ENCODE results near the gene CMTM8.

The CMTM8 gene

DNA sequence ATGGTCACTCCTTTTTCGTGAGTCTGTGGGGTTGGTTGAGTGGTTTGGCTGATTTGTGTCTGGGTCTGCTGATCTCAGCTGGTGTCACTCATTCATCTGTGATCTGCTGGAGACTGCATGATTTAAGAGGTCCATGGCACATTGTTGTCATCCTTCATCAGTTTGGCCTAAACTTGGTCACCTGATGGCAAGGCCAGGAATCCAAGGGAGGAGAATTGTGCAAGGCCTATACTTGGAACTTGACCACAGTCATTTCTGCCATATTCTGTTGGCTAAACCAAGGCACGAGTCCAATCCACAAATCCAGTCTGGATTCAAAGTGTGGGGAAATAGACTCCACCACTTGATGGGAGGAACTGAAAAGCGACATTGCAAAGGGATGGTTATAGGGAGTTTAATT, 67.6 kb downstream of the CMTM8 start:
- DNase-seq (ENCODE audit: low read depth in 3 of 3) = no peak

DNA sequence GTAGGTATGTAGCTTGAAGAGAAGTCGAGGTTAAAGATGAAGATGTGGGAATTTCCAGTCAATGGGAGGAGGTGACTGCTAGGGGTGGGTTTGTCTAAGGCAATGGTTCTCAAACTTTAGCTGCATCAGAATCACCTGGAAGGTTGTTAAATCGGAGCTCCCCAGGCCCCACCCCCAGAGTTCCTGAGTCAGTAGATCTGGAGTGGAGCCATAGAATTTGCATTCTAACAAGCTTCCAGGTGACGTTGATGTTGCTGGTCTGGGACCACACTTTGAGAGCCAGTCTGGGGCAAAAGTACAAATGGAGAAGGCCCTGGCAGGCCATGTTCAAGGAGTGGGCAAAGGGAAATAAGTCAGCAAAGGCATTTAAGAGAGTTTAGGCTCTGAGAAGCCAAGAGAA, 69.1 kb downstream of the CMTM8 start:
- no peak for DNase-seq (ENCODE audit: low read depth in 3 of 3)

DNA sequence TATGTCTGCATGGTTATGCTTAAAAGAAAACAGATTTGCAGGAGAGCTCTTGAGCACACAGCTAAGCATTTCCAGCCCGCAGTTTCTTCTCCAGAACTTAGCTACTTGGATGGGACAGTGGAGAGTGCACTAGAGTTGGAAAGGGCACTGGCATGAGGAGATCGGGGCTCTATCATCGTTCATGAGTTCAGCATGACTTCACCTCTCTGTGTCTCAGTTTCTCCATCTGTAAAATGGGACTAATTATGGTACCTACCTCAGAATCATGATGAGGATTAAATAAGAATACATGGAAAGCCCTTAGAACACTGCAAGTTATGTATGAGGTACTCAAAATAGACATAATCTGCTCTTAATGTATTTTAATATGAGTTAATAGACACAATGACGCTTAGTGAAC, 69.9 kb downstream of the CMTM8 start:
- no peak for DNase-seq (ENCODE audit: low read depth in 3 of 3)

DNA sequence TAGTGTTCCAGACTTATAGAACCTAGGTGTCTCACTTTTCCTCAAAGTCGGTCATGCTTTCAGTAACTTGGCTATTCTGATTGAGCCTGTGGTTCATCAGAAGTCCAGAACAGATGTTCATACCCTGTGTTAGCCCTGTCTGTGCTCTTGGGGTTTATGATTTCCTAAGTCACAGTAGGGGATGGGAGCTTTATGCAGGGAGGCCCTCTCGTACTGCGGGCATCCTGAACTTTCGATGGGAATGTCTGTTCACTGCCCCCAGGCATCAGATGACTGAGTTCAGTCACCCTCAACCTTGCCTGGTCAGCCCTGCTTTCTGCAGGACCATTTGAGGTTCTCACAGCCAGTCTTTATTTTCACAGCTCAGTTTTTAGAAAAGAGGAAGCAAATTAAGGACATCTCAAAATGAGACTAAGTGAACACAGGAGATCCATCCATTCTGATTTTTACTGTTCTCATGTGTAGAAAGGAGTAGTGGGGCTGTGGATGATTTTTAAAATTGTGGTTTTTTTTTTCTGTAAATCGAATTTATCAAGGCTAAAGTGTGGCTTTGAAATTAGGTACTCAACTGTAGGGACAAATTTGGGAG, 71.3 kb downstream of the CMTM8 start:
- DNase-seq (ENCODE audit: low read depth in 3 of 3) = no peak

DNA sequence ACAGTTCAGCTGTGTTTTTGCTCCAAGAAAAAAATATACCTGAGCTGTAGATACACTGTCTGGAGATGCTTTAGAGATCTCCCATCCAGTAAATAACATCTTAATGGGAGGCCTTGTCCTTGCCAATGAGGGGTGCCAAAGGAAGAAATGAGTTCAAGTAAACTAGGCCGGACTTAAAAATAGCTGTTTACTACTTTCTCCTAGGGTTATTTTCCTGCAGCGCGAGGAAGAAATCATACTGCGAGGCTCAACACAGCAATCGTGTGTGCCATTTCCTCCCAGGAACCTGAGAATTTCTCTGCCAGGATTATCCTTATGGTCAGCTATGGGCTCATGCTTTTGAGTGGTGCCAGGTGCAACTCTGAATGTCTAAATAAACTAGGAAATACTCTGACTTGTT, 71.9 kb downstream of the CMTM8 start:
- no peak for DNase-seq (ENCODE audit: low read depth in 3 of 3)

DNA sequence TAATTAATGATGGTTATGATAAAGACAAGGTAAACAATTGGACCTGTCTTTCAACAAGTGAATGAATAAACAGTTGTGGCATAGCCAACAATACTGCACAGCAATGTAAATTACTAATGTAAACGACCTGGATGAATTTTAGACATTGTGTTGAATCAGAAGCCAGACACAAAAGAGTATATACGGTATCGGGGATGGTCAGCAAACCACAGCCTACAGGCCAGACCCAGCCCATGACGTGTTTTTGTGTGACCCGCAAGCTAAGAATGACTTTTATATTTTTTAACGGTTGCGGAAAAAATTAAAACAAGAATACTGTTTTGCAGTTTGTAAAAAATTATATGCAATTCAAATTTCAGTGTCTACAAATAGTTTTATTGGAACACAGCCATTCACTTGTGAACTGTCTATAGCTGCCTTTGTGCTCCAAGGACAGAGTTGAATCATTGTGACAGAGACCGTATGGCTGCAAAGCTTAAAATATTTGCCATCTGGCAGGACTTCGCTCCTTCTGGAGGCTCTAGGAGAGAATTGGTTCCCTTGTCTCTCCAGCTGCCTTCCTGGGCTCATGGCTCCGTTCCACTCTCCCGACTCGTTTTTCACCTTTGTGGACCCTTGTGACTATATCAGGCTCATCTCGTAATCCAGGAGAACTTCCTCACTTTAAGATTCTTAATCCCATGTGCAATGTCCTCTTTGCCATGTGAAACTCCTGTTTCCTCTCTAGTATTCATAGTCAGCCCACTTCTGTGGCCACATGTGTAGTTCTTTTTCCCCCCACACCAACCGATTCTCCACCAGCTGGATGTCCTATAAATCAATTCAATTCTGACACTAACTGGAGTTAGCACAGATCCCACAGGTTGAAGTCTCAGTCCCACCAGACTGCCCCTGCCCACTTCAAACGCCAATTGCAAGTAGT, 72.7 kb downstream of the CMTM8 start:
- no peak for DNase-seq (ENCODE audit: low read depth in 3 of 3)

DNA sequence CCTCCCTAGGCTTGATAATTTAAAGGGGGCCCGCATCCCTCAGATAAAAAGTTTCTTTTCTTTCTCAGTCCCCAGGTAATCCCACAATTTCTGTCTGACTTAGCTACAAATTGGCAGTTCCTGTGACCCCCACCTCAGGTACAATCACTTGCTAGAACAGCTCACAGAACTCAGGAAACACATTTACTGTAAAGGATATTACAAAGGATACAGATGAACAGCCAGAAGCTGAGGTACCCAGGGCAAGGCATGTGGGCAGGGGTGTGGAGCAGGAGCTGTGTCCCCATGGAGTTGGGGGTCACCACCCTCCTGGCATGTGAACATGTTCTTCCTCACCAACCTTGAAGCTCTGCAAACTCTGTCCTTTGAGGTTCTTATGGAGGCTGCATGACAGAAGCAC, 73.8 kb downstream of the CMTM8 start:
- DNase-seq (ENCODE audit: low read depth in 3 of 3) = no peak

DNA sequence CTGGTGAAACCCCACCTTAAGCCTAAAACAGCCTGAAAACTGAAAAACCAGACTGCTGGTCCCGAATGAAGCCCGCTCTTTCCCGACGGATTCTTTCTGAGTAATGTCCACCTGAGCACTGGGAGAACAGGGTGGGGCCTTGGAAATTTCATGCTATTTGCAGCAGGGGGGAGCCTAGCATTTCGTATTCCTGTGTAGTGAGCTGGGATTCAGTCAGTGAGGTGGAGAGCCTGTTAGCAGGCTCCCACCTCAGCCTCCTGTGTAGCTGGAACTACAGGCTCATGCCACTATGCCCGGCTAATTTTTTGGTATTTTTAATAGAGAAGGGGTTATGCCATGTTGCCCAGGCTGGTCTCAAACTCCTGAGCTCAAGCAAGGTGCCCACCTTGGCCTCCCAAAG, 74.7 kb downstream of the CMTM8 start:
- DNase-seq (ENCODE audit: low read depth in 3 of 3) = no peak

DNA sequence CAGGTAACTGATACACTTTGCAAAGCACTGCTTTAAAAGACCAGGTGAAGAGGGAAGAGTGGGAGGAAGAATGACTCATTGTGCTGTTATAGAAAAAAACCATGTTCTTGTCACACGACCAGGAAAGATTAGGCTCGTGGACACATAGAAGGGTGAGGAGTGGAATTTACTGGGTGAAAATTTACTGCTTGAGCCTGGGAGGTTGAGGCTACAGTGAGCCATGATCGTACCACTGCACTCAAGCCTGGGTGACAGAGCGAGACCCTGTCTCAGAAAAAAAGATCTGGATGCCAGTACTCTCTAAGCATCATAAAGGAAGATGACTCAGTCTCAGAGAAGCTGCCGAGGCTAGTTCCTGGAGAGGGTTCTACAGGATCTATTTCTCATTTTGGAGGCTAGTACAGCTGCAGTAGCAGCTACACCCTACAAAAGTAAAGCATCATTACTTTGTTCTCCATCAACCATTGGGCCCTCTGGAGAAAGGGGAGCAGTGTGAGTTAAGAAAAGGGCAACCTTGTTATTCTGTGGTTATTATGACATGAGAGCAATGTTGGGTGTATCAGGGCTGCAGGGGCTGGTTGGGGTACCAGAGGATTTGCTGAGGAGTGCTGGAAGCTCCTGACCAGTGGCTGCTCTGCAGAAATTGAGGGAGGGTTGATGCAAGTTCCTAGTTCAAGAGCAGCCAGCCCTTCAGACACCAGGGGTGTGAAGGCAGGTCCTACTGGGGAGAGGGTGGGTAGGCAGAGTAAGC, 75.4 kb downstream of the CMTM8 start:
- DNase-seq (ENCODE audit: low read depth in 3 of 3) = no peak

DNA sequence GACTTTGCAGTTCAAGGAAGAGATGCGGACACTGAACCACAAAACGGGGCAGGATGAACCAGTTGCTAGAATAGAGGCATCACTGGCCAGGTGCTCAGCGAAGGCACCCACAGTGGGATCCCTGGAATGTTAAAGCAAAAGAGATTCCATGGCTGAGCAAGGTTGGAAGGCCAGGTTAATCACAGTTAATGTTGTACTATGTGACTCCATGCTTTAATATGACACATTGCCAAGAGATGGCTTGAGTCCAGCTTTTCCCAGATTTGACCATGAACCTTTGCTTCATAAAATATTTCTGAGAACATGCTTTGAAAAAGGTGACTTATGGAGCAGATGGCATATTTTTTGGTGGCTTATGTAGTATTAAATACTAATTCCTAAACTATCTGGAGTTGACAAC, 77.0 kb downstream of the CMTM8 start:
- no peak for DNase-seq (ENCODE audit: low read depth in 3 of 3)

DNA sequence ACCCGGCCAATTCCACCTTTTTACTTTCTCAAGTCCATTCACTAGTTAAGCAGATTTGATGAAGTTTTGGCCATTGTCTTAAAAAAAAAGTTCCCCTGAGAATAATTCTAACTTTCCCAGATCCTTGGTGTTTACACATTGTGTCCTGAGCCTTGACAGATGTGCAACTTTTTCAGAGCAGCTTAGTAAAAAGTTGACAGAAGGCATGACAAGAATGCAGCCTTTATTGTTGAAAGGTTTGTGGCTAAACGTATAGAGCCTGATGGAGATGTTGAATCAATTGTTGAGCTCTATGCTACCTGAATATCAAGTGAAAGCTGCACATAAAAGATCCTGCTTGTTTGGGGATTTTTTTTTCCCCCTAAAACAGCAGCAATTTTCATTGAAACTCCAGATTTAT, 77.8 kb downstream of the CMTM8 start:
- DNase-seq (ENCODE audit: low read depth in 3 of 3) = no peak

DNA sequence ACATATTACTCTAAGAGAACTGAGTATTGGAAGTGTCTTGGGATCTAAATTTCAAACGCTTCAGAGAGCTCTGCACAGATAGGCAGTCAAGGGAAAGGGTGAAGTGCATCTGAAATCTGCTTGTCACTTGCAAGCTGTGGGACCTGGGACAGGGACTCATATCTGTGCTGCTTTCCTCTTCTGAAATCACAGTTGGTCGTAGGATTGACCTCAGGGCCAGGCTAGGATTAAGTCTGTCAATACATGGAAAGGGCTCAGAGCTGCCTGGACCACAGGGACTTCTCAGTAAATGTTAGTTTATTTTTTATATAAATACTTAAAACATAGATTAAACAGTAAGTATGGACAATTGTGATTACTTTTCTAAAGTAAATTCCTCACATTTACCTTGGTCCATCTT, 78.5 kb downstream of the CMTM8 start:
- no peak for DNase-seq (ENCODE audit: low read depth in 3 of 3)

DNA sequence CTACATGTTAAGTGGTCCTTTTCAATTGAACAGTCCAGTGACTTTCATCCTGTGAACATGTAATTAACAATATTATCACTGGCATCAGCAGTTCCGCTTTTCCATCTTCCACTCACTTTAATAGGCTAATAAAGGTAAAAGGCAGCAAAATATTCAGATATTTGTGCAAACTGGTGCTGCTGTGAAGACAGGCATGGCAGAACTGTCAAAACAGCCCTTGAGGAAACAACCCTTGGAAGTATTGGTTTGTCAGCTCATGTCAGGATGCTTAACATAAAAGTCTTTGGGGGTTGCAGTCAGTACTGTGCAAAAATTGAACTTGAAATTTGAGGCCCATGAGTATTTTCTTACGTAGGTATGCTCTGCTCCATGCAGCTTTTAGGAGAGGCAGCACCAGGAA, 81.1 kb downstream of the CMTM8 start:
- DNase-seq (ENCODE audit: low read depth in 3 of 3) = no peak

DNA sequence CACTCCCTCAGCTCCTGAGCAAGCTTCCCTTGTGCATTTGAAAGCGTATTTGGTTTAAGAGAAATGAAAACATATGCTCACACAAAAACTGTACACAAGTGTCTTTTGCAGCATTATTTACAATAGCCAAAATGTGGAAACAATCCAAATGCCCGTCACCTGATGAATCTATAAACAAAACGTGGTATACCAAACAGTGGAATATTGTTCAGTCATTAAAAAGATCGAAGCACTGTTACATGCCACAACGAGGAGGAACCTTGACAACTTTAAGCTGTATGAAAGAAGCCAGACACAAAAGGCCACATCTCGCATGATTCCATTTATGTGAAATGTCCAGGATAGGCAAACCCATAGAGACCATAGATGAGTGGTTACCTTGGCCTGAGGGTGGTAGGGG, 81.6 kb downstream of the CMTM8 start:
- DNase-seq (ENCODE audit: low read depth in 3 of 3) = no peak

DNA sequence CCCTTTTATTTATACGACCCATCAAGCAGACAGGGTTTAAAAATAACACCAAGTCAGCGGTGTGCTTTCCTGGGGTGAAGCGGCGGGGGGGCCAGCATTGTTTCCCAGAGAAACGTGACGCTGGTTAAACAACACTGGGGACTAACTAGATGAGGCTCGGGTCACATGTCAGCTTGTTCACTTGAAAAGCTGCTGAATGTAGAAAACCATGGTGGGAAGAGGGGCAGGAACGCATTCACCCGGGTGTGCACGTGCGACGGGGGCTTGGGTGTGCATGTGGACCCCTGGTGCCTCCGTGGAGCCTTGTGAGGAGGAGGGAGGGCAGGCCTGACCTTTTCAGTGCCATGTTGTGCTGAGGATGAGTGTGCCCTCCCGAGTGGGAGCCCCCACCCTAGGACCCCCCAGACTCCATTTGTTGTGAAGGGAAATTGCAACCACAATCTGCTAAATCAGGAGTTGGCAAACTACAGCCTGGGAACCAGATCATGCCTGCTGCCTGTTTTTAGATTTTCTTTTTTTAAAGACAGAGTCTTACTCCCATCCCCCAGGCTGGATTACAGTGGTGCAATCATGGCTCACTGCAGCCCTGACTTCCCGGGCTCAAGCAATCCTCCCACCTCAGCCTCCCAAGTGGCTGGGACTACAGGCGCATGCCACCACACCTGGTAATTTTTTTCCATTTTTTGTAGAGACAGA, 82.8 kb downstream of the CMTM8 start:
- no peak for DNase-seq (ENCODE audit: low read depth in 3 of 3)

DNA sequence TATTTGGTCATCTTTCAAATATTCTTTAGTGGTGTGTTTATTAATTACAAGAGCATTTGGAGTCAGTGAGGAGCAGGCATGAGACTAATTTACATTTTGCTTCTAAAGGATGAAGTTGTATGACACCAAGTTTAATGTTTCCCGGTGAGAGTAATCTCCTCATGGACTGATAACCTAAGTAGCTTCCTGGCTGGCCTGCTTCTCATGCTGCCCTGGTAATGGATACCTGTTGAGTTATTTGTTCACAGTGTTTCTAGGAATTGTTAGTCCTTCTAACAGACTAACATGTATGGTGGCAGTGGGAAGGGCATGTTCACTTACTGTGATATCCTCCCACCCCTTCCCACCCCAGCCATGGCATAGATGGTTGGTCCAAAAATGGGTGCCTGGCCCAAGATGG, 83.8 kb downstream of the CMTM8 start:
- no peak for DNase-seq (ENCODE audit: low read depth in 3 of 3)

DNA sequence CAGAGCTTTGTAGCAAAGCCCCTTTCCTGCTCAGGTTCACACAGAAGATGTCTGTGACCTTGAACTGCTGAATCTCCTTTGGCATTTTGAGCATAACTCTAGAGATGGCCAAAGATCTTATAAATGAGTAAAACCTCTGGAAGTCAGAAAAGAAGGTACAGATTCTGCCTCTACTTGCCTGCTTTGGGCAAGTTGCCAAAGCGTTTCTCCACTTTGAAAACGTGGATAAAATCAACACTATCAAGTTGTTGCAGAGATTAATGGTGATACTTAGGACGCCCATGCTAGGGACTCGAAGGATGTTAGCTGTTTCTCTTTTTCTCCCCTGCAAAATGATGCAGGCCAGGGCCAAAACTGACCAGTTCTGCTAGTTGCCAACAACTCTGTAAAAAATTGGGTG, 85.1 kb downstream of the CMTM8 start:
- no peak for DNase-seq (ENCODE audit: low read depth in 3 of 3)

DNA sequence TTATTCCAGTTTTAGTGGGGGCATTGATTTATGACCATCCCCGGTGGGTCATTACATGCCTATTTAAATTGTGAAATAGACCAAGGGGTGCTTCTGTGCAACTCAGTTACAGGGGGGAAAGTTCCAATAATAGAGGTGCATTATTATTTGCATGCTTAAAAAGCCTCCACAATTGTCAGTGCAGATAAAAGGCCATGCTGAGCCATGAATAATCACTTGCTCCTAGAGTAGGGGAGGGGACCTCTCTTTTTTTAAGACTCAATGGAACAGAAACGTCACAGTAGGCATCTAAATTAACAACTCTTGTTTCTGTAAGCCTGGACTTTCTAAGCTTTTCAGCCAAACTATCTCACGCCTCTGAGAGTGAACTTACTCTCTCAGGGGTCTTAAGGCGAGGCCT, 86.7 kb downstream of the CMTM8 start:
- DNase-seq (ENCODE audit: low read depth in 3 of 3) = no peak

DNA sequence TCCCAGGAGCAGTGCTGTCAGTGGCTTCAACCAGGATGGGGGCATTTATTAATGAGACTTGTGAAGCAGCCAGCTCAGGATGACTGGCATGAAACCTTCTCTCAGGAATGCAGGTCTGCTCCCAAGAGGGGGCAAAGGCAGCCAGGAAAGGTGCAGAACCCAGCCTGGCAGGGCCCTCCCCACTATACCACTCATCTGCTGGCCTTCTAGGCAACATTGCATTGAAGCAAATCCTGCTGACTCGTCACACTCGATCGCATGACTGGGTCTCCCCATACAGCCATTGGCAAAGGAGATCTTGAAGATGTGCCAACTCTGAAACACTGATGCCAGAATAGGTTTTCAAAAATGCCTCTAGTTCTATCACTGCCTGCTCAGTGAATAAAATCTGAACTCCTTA, 87.4 kb downstream of the CMTM8 start:
- no peak for DNase-seq (ENCODE audit: low read depth in 3 of 3)

DNA sequence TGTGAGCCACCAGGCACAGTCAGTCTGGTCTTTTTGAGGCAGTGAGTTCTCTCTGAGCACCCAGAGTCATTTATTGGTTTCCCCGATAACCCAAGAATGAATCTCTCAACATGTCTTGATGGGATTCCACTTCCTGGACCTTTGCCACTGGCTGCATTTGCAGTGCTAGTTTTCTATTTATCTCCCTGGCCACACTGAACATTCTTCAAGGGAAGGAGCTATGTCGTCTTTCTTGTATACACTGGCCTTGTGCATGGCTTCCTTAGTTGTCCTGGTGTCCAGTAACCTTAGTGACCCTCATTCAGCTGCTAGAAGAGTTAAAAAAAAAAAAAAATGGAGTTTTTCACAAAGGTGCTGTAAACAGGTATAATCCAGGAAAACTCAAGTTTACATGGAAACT, 88.3 kb downstream of the CMTM8 start:
- no peak for DNase-seq (ENCODE audit: low read depth in 3 of 3)

DNA sequence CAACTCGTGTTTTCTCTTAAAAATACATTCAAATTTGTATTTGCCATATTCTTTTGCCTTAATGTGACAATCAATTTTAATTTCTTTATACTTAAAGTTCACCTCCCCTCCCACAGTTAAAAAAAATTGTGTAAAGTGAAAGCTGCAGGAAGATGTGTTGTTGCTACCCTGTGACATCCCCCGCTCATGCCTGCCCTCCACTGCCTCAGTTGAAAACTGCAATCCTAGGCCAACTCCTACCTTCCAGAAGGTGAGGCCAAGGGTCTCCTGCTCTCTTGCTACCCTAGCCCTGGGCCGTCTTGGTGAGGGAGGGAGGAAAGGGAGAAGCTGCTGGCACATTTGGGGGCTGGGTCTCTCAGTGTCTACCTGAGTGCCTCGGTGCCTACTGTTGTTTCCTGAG, 96.2 kb downstream of the CMTM8 start:
- peak; percentile 11 to 55 (median 26) for DNase-seq (ENCODE audit: low read depth in 3 of 3)

DNA sequence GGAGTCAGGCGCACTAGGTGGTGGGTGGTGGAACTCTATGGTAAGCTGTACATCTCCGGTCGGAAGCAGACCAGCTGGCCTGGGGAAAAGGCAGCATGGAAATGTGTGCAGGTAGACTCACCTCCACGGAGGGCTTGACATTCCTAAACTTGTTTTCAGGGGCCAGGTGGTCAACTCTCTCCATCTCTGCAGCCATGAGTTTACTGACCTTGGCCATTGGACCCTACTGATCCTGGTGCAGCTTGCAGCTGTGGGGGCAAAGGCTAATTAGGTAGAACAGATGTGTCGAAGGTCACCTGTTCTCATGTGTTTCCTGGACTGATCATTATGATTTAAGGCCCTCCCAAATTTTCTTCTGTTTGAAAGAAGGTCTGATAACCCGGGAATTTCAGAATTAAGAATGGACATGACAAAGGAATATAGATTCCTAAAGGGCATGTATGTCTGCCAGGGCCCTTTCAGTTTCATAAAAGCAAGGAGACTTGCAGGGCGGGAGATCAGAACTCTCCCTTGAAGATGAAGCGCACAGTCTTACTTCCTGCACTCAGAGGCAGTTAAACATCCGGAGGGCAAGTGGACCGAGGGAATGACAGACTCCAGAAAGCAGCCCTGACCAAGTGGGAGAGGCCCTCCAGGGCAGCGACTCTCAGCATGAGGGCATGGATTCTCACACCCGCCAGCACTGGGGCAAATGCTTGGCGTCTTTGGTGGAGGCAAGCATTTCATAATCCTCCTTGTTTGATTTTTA, 97.1 kb downstream of the CMTM8 start:
- no peak for DNase-seq (ENCODE audit: low read depth in 3 of 3)
